ENCODE measurements around the gene PTN. TPM values are rescaled to one million over a fixed set of nuclear protein-coding genes. Genes with fewer than 3 reads are reported as not detected.
A peak's percentile ranks its signal among the peaks of the same experiment; 100 is the strongest.

Gene PTN, protein sequence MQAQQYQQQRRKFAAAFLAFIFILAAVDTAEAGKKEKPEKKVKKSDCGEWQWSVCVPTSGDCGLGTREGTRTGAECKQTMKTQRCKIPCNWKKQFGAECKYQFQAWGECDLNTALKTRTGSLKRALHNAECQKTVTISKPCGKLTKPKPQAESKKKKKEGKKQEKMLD
- total RNA-seq (2021; ENCODE audit: unreplicated experiment) (0.13 TPM), Bru-seq, nascent RNA (percentile 5 among the genes with signal in this experiment), BruChase-seq, experiment 1, labeled RNA remaining after a 2-hour chase (percentile 2 among the genes with signal in this experiment), BruChase-seq, experiment 2, labeled RNA remaining after a 6-hour chase (percentile 2 among the genes with signal in this experiment)
- polyA plus RNA-seq (2012; ENCODE audit: insufficient read length), result 0.18 TPM
- long read RNA-seq, result 0 reads

DNA sequence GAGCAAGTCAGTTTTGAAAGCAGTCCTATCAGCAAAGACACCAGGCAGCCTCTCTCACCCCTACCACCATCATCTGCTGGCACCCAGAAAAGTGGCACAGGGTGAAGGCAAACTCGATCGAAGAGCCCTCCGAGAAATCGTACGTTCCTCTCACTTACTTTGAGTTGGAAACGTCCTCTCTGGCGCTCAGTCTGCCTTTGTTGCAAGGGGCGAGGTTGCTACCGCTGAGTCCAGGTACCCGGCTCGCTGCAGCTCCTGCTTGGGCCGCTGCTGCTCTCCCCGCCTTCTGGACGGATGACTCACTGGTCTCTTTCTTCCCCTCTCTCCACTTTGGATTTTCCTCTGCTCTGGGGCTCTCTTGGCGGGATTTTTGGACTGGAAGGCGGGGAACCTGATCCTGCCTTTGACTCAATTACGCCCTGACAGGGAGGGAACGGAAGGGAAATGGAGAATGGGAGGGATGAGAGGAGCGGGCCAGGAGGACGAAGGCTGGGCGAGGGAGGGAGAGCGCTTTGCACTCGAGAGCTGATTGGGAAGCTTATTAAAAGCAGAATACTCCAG lies at the start of gene PTN:
PTN (minus strand) TSS at position 453 of the 561 bp plus-strand sequence. CDS start 88,760 bp downstream, outside the sequence.
- Histone ChIP-seq H3K36me3 (ENCODE audit: control insufficient read depth, insufficient read depth, low read length) (no peaks in the 10 kb centered on the region), H3K27me3 (ENCODE audit: control insufficient read depth, insufficient read depth, low read length) (peaks cover 3% of the 10 kb centered on the region; the same call in 1 of the 2 replicates), H3K4me3 (ENCODE audit: low read depth in 2 of 2, low read length in 2 of 2) (peak within 1 kb of the TSS; percentile 30 to 43), H3K4me1 (ENCODE audit: control insufficient read depth, insufficient read depth, low read length) (no peaks in the 10 kb centered on the region), H3K9me3 (ENCODE audit: control insufficient read depth, insufficient read depth, low read depth, low read length) (no peaks in the 10 kb centered on the region), H3K27ac (ENCODE audit: low read length) (no peak within 1 kb of the TSS)
- in situ Hi-C loops (cut with HindIII; ENCODE audit: low pct_unique_long_range_greater_than_20kb, low sequenced_read_pairs), result no loop called here
- no peak for TF ChIP-seq SIN3A (IDR thresholded peaks at IDR 0.05; ENCODE audit: borderline replicate concordance, insufficient read depth, low read depth, low read length)
- intact Hi-C loops (cut with micrococcal nuclease; ENCODE audit: unreplicated experiment), result no loop called here
- ChIA-PET CTCF (no interaction called here), POLR2A (no interaction called here)
- no TSS peak for BruUV-seq (replicated peaks)
- peak; percentile 80 for ATAC-seq
- DNase-seq (ENCODE audit: low read depth, low spot score), result no peak

DNA sequence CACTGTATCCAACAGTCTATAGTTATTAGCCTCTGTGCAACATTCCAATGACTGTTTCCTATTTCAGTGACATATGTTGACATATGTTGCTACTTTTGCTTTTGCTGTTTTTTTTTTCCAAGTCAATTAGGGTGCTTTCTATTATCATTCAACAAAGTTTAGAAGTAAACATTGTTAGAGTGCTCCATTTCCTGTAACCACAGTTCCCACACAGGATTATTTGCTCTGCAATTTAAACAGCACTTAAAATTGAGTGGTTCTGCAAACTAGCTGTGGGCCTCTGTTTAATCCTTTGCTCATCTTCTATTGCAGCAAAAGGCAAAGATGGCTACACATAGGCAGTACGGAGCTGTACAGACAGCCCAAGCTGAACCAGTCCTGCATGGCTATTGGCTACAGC lies 46.5 kb upstream of the PTN start:
- no peak for ATAC-seq
- CTCF ChIA-PET, result no interaction called here
- BruUV-seq (replicated peaks), result no TSS peak
- in situ Hi-C loops (cut with HindIII; ENCODE audit: low pct_unique_long_range_greater_than_20kb, low sequenced_read_pairs), result no loop called here
- Histone ChIP-seq H3K4me1 (ENCODE audit: control insufficient read depth, insufficient read depth, low read length) (no peaks in the 10 kb centered on the region), H3K36me3 (ENCODE audit: control insufficient read depth, insufficient read depth, low read length) (no peaks in the 10 kb centered on the region), H3K9me3 (ENCODE audit: control insufficient read depth, insufficient read depth, low read depth, low read length) (no peaks in the 10 kb centered on the region), H3K27me3 (ENCODE audit: control insufficient read depth, insufficient read depth, low read length) (no peaks in the 10 kb centered on the region), H3K27ac (ENCODE audit: low read length) (no peak overlapping the region), H3K4me3 (ENCODE audit: low read depth in 2 of 2, low read length in 2 of 2) (no peak overlapping the region)
- POLR2A ChIA-PET, result no interaction called here
- intact Hi-C loops (cut with micrococcal nuclease; ENCODE audit: unreplicated experiment), result no loop called here
- DNase-seq (ENCODE audit: low read depth, low spot score), result no peak
- TF ChIP-seq SIN3A (IDR thresholded peaks at IDR 0.05; ENCODE audit: borderline replicate concordance, insufficient read depth, low read depth, low read length) (no peak), TCF7L2 (IDR thresholded peaks at IDR 0.05; ENCODE audit: low read depth, low read length) (no peak), POLR2AphosphoS5 (IDR thresholded peaks at IDR 0.05; ENCODE audit: low read depth, low read length) (no peak)
- TF ChIP-seq, protein P1, sequence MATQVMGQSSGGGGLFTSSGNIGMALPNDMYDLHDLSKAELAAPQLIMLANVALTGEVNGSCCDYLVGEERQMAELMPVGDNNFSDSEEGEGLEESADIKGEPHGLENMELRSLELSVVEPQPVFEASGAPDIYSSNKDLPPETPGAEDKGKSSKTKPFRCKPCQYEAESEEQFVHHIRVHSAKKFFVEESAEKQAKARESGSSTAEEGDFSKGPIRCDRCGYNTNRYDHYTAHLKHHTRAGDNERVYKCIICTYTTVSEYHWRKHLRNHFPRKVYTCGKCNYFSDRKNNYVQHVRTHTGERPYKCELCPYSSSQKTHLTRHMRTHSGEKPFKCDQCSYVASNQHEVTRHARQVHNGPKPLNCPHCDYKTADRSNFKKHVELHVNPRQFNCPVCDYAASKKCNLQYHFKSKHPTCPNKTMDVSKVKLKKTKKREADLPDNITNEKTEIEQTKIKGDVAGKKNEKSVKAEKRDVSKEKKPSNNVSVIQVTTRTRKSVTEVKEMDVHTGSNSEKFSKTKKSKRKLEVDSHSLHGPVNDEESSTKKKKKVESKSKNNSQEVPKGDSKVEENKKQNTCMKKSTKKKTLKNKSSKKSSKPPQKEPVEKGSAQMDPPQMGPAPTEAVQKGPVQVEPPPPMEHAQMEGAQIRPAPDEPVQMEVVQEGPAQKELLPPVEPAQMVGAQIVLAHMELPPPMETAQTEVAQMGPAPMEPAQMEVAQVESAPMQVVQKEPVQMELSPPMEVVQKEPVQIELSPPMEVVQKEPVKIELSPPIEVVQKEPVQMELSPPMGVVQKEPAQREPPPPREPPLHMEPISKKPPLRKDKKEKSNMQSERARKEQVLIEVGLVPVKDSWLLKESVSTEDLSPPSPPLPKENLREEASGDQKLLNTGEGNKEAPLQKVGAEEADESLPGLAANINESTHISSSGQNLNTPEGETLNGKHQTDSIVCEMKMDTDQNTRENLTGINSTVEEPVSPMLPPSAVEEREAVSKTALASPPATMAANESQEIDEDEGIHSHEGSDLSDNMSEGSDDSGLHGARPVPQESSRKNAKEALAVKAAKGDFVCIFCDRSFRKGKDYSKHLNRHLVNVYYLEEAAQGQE (IDR thresholded peaks at IDR 0.05; ENCODE audit: insufficient read depth in 1 of 2, low read depth in 2 of 2, low read length in 1 of 2), result no peak
- TF ChIP-seq, protein P2, sequence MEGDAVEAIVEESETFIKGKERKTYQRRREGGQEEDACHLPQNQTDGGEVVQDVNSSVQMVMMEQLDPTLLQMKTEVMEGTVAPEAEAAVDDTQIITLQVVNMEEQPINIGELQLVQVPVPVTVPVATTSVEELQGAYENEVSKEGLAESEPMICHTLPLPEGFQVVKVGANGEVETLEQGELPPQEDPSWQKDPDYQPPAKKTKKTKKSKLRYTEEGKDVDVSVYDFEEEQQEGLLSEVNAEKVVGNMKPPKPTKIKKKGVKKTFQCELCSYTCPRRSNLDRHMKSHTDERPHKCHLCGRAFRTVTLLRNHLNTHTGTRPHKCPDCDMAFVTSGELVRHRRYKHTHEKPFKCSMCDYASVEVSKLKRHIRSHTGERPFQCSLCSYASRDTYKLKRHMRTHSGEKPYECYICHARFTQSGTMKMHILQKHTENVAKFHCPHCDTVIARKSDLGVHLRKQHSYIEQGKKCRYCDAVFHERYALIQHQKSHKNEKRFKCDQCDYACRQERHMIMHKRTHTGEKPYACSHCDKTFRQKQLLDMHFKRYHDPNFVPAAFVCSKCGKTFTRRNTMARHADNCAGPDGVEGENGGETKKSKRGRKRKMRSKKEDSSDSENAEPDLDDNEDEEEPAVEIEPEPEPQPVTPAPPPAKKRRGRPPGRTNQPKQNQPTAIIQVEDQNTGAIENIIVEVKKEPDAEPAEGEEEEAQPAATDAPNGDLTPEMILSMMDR (IDR thresholded peaks at IDR 0.05), result no peak

DNA sequence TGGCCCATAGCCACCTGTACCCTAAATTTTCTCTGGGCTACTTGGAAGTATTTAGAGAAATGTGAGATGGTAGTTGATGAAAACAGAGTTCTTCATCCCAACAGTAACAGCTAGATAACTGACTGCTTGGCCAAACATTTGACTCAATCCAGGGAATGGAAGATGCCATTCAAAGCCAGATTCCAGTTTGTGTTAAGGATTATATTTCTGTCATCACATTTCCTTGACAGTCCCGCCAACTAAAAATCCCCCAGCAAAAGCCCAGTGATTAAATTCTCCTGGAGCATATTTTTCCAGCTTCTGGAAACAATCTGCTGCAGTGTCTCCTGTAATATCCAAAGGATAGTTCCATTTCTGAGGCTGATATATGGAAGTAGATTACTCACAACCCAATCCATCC lies 45.4 kb upstream of the PTN start:
- no TSS peak for BruUV-seq (replicated peaks)
- DNase-seq (ENCODE audit: low read depth, low spot score), result no peak
- intact Hi-C loops (cut with micrococcal nuclease; ENCODE audit: unreplicated experiment) (no loop called here), in situ Hi-C loops (cut with HindIII; ENCODE audit: low pct_unique_long_range_greater_than_20kb, low sequenced_read_pairs) (no loop called here)
- no peak overlapping the region for H3K4me3 ChIP-seq (ENCODE audit: low read depth in 2 of 2, low read length in 2 of 2)
- no peaks in the 10 kb centered on the region for H3K4me1 ChIP-seq (ENCODE audit: control insufficient read depth, insufficient read depth, low read length)
- CTCF ChIA-PET, result interaction anchor here (0.6 kb wide), 1 partner anchor 327 kb away, joined by 5 read pairs; no protein-coding TSS in a partner anchor
- POLR2A ChIA-PET, result no interaction called here
- no peaks in the 10 kb centered on the region for H3K9me3 ChIP-seq (ENCODE audit: control insufficient read depth, insufficient read depth, low read depth, low read length)
- TF ChIP-seq, protein P1 (IDR thresholded peaks at IDR 0.05; ENCODE audit: insufficient read depth in 1 of 2, low read depth in 2 of 2, low read length in 1 of 2), result no peak
- no peak for TF ChIP-seq POLR2AphosphoS5 (IDR thresholded peaks at IDR 0.05; ENCODE audit: low read depth, low read length)
- H3K27me3 ChIP-seq (ENCODE audit: control insufficient read depth, insufficient read depth, low read length), result no peaks in the 10 kb centered on the region
- ATAC-seq, result no peak
- no peak overlapping the region for H3K27ac ChIP-seq (ENCODE audit: low read length)
- H3K36me3 ChIP-seq (ENCODE audit: control insufficient read depth, insufficient read depth, low read length), result no peaks in the 10 kb centered on the region

Measured in Panc1 (cell line).